Measurements from ENCODE around the gene NDEL1.
"Not testable (repeated sequence)": the region's sequence is repeated elsewhere in the genome, so short reads cannot be mapped to it uniquely, and the experiment has no call there.

The NDEL1 gene, protein sequence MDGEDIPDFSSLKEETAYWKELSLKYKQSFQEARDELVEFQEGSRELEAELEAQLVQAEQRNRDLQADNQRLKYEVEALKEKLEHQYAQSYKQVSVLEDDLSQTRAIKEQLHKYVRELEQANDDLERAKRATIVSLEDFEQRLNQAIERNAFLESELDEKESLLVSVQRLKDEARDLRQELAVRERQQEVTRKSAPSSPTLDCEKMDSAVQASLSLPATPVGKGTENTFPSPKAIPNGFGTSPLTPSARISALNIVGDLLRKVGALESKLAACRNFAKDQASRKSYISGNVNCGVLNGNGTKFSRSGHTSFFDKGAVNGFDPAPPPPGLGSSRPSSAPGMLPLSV

DNA sequence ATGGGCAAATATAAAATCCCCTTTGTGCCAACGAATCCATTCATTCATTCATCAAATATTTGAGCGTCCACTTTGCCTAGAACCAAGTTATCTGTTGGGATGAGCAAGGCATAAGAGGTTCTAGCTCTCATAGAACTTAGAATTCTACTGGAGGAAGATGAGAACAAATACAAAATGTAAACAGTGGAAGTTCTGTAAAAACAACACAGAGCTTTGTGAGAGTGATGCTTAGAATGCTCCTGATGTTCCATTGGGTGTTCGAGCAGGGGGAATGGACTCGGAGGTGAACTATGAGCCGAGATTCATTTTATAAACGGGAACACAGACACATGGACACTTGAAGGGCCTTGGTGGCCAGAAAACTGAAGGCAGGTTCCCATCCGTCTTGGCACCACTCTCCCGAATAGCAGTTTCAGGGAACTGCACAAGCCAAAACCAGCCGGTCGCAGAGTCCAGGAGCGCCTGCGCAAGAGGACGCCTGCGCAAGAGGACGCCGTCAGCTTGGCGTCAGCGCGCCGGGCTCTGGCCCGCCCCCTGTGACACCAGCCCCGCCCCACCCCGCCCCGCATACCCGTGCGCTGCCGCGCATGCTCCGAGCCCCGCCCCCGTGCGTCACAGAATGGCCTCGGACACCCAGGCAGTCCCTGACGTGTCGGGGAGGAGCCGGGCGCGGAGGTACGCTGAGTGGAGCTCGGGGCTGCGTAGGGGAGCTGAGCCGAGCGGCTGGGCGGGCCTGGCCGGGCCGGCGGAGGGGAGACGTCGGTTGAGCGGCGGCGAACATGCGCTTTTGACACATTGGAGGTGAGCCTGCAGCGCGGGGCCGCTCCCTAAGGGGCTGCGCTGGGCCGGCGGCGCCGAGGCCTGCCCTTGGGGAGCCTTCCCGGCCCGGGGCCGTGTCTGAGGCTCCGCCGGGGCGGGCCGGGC, at the start of gene NDEL1:
TSS of gene NDEL1 (plus strand) at position 640 of the 924 bp plus-strand sequence. CDS start 8,388 bp downstream, outside the sequence.
- DNase-seq = peak; percentile 97

DNA sequence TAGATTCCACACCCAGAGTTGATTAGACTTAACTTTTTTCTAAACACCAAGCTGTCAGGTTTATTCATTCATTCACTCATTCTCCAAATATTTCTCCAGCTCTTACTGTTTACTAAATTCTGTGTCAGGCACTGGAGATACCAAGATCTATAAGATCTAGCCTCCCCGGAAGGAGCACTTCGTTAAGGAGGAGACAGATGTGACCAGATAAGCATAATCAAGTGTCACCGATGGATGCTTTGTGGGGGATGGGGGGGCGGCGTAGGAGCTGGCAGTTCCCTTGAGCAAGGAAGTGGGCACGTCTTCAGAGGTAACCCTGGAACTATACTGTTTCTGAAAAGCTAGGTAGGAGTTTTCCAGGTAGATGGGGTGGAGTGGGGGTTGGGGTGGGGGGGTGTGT, 48.8 kb upstream of the NDEL1 start:
- DNase-seq = no peak

DNA sequence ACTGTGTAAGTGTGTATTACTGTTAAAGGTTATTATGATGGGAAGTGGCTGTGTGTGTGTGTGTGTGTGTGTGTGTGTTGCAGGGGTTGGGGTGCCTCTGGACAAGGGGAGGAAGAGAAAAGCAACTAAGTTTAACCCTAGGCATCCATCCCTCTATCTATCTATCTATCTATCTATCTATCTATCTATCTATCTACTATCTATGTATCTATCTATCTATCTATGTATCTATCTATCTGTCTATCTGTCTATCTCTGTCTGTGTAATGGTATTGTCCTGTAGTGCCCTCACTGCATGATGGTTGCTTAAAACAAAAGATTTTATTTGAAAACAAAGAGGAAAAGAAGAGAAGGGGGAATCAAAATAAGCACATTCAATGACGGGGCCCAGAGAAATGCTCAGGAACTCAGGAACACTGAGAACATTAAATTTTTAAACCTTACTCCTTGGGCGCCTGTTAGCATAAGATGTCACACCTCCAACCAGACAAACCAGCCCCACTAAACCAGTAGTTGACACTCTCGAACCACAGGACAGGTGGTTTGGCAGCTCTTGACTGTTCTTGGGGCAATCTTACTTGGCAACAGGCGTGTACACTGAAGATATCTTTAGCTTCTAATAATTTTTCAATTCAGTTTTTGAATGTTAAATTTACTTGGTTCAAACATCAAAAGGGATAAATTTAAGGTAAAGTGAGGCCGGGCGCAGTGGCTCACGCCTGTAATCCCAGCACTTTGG, 47.6 kb upstream of the NDEL1 start:
- no peak for DNase-seq

DNA sequence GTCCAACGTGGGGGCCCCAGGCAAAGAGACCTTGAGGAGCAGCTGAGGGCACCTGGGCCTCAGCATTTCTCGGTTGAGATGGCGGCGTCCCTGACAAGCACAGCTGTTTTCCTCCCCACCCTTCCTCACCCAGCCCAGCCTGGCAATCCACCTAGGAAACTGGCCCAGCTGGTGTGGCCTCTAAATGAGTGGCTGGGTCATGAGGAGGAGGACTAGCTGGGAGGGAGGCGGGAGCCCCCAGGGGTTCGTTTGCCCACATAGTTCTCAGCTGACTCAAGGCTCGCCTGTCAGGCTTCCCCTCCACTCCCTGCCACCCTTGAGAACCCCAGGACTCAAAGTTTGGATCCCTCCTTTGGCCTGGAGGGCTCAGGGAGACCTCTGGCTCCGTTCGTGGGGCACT, 44.0 kb upstream of the NDEL1 start:
- no peak for DNase-seq

DNA sequence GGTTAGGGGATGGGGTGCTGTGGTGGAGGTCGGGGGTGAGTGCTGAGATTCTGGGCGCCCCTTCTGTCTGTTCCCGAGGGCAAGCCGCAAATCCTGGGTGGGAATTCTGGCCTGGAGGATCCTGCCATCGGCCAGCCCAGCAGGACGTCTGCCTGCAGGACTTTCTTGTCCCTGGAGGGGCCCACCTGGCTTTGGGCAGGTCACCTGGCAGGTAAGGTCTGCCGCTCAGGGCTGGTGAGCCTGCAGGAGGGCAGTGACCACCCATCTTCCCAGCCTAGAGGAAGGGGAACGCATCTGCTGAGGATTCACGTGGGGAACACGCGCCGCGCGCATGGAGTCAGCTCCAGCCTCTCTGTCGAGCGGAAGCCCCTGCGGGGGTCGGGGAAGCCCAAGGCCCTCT, 43.4 kb upstream of the NDEL1 start:
- no peak for DNase-seq

DNA sequence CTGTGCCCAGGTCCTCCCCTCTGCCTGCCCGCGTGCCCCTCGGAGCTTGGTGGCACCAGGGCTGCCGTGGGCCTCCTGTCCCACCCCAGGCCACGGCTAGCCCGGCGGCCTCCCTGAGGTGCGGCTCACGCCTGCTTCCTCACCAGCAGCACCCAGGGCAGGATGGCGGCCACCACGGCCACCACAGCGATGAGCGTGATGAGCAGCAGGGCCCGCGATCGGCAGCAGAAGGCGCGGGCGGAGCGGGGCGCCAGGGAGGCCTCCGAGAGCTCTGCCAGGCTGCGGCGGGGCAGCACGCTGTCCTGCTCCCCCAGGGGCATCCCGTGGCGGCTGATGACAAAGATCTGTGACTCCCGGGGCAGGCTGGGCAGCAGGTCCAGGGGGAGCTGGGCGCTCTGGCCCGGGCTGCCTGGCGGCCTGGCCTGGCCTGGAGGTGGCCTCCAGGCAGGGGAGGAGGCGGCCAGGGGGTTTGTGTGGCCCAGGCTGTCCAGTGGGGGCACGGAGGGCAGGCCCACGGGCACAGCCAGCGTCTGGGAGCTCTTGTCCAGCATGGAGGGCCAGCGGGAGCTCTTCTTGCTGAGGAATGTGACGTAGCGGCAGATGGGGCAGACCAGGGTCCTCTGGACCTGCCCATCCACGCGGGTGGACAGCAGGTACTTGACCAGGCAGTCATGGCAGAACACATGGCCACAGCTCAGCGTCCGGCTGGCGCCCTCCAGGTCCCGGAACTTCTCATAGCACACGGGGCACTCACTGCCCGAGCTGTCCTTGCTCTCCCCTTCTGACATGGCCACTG, 42.8 kb upstream of the NDEL1 start:
- no peak for DNase-seq

DNA sequence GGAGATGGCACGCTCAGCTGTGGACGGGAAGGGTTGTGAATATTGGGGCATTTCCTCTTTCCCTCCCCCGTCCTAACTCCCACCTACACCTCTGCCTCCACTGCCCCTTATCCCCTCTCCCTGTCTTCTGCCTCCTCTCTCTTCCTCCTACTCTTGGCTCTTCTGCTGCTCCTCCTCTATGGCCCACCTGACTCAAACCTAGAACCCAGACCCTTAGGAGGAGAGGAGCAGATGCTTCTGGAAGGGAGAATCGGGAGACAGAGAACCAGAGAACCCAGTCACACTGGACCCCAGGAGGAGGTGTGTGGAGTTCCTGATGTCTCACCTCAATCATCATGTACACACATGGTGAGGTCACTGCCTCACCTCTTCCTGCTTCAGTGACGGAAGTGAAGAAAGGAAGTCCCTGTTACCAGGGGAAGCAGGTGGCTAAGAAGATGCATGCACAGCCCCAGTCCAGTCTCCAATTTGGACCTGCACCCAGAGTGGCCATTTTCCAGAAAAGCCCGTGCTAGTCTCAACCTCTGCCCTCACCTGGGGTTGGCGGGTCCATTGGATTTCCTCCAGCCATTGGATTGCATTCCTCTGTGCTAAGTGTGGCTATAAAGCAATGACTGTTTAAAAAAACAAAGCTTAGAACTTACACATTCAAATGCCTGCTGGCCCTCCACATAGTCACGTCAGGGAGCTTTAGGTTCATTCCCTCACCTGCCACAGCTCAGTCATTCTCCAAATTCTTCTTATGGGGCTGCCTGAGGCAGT, 42.0 kb upstream of the NDEL1 start:
- no peak for DNase-seq

DNA sequence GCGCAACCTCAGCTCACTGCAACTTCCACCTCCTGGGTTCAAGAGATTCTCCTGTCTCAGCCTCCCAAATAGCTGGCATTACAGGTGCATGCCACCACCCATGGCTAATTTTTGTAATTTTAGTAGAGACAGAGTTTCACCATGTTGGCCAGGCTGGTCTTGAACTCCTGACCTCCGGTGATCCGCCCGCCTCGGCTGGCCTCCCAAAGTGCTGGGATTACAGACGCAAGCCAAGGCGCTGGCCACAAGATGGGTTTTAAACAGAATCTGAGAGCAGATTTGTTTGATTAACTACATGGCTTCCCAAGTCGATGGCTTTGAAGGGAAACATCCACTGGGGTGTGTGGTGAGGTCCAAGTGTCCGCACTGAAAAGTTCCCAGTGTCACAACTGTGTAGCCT, 41.2 kb upstream of the NDEL1 start:
- DNase-seq = not testable (repeated sequence)

DNA sequence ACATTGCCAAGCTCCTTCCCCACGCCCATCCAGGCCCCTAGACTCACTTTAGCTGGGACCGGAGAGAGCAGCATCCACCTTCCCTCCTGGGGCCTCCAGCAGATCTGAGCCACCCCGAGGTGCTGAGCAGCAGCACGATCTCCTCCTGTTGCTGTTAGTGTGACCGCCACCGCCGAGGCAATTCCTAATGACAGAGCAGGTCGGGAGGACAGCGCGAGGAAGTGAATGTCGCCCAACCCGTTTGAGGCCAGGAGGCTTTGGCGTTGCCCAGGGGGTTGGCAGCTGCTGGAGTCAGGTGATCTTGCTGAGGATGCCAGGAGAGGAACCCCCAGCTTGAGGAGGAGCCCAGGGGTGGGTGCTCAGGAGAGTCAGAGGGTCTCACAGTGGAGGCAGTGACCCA, 38.0 kb upstream of the NDEL1 start, which contains the start of gene RNF222:
TSS of gene RNF222 (minus strand) at position 192 of the 400 bp plus-strand sequence. CDS start 4,366 bp downstream, outside the sequence.
- DNase-seq = no peak

DNA sequence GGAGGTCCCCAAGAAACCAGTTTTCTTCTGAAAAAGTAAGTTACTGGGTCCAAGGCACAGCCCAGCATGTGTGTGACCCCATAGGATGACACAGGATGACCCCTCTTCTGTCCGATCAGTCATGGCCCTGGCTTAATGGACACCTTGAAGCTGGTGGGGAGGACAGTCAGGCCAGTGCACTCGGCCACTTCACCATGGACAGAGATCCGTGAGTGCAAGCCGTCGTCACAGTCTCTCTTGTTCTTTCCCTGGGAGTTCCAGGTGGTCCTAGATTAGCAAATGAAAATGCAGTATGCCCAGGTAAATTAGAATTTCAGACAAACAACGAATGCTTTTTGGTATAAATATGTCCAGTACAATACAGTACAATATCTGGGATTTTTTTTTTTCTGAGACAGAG, 36.7 kb upstream of the NDEL1 start:
- DNase-seq = no peak

DNA sequence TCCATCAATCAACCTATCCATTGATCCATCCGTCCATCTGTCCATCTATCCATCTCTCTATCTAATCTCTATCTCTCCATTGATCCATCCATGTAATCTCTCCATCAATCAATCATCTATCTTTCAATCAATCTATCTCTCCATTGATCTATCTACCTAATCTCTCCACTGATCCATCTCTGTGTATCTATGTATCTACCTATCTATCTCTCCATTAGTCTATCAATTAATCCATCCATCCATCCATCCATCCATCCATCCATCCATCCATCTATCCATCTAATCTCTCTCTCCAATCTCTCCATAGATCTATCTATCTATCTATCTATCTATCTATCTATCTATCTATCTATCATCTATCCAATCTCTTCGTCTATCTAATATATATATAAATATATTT, 34.6 kb upstream of the NDEL1 start:
- DNase-seq = no peak

DNA sequence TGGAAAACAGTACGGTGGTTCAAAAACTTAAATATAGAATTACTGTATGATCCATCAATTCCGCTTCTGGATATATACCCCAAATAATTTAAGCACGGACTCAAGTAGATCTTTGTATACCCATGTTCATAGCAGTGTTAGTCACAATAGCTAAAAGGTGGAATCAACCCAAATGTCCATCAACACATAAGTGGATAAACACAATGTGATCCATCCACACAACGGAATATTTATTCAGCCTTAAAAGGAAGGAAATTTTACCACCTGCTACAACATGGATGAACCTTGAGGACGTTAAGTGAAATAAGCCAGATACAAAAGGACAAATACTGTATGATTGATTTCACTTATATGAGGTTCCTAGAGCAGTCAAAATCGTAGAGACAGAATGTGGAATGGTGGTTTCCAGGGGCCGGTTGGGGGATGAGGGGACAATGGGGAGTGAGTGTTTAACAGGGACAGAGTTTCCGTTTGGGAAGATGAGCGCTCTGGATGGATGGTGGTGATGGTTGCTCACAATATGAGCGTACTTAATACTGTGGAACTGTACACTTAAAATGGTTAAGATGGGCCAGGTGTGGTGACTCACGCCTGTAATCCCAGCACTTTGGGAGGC, 32.7 kb upstream of the NDEL1 start:
- no peak for DNase-seq

DNA sequence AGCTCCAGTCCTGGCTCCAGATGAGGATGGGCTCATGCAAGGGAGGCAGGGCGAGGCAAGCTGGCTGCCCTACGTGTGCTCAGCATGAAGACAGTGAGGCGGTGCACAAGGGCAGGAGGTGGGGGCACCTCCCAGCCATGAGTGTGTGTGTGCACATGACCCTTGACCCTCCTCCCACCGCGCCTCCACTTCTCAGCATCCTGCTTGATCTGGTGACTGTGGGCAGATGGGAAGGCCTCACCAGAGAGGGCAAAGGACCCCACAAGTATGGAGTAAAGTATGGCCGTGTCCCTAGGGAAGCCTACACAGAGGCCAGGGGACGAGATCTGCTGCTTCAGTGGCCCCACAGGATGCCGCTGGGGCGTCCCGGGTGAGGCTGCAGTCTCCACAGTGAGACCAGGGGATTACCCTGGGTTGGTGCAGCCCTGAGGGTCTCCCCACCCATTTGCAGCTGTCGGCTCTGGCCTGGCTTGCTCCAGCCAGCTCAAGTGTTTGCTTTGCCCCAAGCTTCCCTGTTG, 30.1 kb upstream of the NDEL1 start:
- DNase-seq = no peak

DNA sequence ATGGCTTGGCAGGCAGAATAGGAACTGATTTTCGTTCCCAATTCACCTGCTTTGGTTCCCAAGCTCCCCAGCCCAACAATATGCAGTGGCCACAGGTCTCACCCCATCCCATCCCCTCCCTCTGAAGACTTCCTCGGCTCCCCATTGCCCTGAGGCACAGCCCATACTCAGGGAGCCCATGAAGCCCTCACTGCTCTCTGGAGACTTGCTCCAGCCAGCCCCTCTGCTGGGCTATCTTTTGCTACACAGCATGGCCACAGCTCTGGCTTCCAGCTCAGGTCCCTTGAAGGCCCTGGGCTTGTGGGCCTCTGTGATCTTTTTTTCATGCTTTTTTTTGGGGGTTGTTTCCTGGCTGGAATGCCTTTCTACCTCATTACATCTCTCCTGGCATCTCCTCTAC, 29.5 kb upstream of the NDEL1 start:
- no peak for DNase-seq

DNA sequence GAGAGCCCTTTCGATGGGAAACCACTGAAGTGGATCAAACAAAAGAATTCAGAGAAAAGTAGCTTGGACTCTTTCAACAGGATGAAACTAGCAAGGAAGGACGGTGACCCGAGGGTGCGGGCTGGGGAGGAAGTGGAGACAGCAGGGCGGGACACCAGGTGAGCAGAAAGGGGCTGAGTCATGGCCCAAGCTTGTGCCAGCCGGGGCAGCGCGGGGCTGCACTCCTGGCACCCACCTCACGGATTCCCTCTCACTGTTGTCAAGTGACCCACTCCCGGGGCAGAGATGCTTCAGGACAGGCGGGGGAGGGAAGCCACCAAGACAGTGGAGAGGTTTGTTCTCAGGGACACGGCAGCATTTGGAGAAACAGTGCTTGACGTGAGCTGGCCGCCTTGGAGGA, 27.3 kb upstream of the NDEL1 start:
- no peak for DNase-seq

DNA sequence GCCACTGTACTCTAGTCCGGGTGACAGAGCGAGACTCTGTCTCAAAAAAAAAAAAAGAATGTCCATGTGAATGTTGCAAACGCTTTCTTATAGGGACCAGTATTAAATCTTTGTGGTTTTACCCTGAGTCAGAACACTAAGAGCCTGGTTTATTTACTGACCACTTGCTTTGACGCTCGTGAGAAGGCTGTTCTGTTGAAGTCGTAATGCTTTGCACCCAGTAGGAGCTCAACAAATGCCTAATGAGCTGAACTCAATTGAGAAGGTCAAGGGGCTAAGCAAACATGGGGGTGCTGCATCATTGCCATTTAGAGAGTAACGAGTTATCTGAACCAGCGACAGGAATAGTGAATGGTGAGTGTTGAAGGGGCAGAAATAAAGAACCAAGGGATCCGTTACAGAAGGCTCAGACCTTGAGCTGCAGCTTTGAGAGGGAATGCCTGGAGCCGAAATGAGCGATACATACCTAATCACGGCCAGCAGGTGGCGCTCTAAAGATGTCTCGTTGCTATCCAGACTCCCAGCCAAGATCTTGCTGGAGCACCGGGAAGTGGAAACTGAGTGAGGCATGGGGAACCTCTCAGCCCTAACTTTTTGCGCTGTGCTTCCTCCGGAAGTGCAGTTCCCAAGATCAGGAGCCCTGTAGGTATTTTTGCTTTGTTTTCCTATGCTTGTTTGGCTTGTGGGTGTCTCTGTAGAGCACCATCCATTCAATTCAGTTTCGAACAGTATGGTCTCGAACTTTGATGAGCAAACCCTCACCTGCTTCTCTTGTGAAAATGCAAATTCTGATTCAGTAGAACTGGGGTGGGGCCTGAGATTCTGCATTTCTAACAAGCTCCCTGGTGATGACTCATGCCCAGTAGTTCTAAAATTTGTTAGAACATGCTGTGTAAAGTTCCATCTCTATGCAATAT, 25.5 kb upstream of the NDEL1 start:
- peak; percentile 79 for DNase-seq

DNA sequence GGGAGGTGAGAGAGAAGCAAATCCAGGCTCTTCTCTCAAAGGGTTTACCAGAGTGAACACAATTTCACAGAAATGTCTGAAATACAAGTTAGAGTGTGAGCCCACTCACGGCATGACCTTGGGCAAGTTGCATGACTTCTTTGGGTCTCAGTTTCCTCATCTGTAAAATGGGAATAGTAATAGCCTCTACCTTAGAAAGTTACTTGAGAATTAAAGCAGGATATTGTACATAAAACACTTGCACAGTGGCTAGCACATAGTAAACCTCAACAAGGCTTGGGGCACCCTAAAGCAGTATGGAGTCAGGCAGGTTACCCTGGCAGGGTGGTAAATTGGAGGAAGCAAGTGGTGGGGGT, 24.8 kb upstream of the NDEL1 start:
- no peak for DNase-seq

DNA sequence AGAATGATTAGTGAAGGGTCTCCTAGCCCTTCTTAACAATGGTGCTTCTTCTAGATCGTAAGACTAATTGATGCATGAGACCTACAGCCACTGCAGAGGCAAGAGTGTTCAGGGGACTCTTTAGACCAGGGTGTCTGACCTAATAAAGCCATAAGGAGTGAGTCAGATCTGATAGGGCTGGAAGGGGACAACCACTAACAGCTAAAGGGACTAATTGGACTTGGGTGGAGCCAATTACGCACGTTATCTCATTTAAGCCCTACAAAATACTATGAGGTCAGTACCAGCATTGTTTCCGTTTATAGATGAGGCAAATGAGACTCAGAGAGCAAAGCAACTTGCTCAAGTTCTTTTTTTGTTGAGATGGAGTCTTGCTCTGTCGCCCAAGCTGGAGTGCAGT, 23.6 kb upstream of the NDEL1 start:
- DNase-seq = no peak

DNA sequence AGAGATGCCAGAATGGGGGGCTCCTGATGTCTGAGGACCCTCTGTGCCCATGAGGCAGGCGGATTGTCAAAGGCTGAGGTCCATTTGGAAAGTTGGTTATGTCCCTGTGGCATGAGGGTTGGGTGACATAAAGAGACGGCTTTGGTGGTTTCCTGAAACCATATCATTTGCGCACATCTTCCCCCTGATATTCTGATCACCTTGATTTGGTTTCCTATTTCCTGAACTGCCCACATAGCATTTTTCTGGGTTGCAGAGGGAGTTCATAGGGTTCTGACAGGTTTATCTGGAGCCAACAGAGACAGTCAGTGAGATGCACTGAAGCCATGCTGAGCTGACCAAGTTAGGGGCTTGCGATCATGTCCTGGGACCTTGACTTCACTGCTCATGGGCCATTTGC, 22.4 kb upstream of the NDEL1 start:
- DNase-seq = no peak

DNA sequence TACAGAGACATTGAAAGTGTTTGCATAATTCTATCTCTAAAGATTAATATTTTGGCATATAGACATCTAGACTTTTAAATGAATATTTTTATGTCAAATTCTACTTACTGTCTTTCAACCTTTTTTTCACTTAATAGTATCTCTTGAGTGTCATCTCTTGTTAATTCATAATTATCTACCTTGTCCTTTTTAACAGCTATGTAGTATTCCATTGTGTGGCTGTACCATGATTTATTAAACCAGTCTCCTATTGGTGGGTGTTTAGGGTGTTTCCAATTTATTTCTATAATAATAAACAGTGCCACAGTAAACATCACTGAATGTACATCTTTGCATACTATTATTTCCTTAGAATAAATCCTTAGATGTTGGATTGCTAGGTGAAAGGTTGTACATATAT, 21.7 kb upstream of the NDEL1 start:
- DNase-seq = no peak
